Chondrocyte (in vitro differentiated cells): Measurements from ENCODE around the gene ANKRD53. TPM values are rescaled to one million over a fixed set of nuclear protein-coding genes. Genes with fewer than 3 reads are reported as not detected.

Experiments used
- DNase-seq: peaks from one replicate; pipeline ENCODE4 v3.0.0; 2021; ENCODE audit warnings: mixed read lengths, low spot score
- H3K27ac Mint-ChIP-seq: one replicate; pipeline ENCODE4 v1.8.0; 2021; ENCODE audit warnings: mild to moderate bottlenecking, moderate library complexity, mixed read lengths; ENCODE audit not compliant: unreplicated experiment
- H3K27me3 Mint-ChIP-seq: 2 replicates; pipeline ENCODE4 v1.8.0; 2021; ENCODE audit warnings: low read depth, mixed read lengths
- H3K36me3 Mint-ChIP-seq: 2 replicates; pipeline ENCODE4 v1.8.0; 2021; ENCODE audit warnings: low read depth, mixed read lengths
- H3K4me1 Mint-ChIP-seq: 2 replicates; pipeline ENCODE4 v1.8.0; 2021; ENCODE audit warnings: low read depth, mild to moderate bottlenecking, mixed read lengths
- H3K4me3 Mint-ChIP-seq: one replicate; pipeline ENCODE4 v1.8.0; 2021; ENCODE audit warnings: mild to moderate bottlenecking, moderate library complexity, mixed read lengths; ENCODE audit not compliant: unreplicated experiment
- H3K9me3 Mint-ChIP-seq: 2 replicates; pipeline ENCODE4 v1.8.0; 2021; ENCODE audit warnings: low read depth, mixed read lengths
- CTCF ChIP-seq: fragments of 200-600 bp; sonication (generic); IDR thresholded peaks from 2 replicates; pipeline ENCODE4 v1.5.0; 2021; ENCODE audit warnings: antibody characterized with exemption, mild to moderate bottlenecking, moderate library complexity
- total RNA-seq: library from RNA; stranded (reverse); gene quantifications from 3 replicates; pipeline ENCODE4 v1.2.1, GENCODE V29; 2021

ANKRD53 gene
- total RNA-seq, 1 donor from 2014 or later, result 1.8 TPM

GRCh38 chr2:70941701-70942100, 36.7 kb upstream of the ANKRD53 start:
- peaks cover 11% of the 10 kb centered on the region for H3K4me1 Mint-ChIP-seq
- no peak overlapping the region for H3K27ac Mint-ChIP-seq
- no peaks in the 10 kb centered on the region for H3K27me3 Mint-ChIP-seq
- no peaks in the 10 kb centered on the region for H3K9me3 Mint-ChIP-seq
- TF ChIP-seq CTCF, result no peak
- H3K4me3 Mint-ChIP-seq, result no peak overlapping the region
- peak; percentile 48 for DNase-seq
- no peaks in the 10 kb centered on the region for H3K36me3 Mint-ChIP-seq

GRCh38 chr2:70942396-70943204, 35.8 kb upstream of the ANKRD53 start:
- no peak for TF ChIP-seq CTCF
- H3K36me3 Mint-ChIP-seq, result no peaks in the 10 kb centered on the region
- no peaks in the 10 kb centered on the region for H3K9me3 Mint-ChIP-seq
- H3K27me3 Mint-ChIP-seq, result no peaks in the 10 kb centered on the region
- DNase-seq, result no peak
- no peak overlapping the region for H3K4me3 Mint-ChIP-seq
- H3K4me1 Mint-ChIP-seq, result peaks cover 16% of the 10 kb centered on the region
- H3K27ac Mint-ChIP-seq, result no peak overlapping the region

- no peak for TF ChIP-seq CTCF
- no peaks in the 10 kb centered on the region for H3K27me3 Mint-ChIP-seq
- H3K4me1 Mint-ChIP-seq, result peaks cover 23% of the 10 kb centered on the region
- no peaks in the 10 kb centered on the region for H3K9me3 Mint-ChIP-seq
- H3K27ac Mint-ChIP-seq, result no peak overlapping the region
- no peaks in the 10 kb centered on the region for H3K36me3 Mint-ChIP-seq
- peak; percentile 72 for DNase-seq
- H3K4me3 Mint-ChIP-seq, result no peak overlapping the region
Measured at GRCh38 chr2:70943205-70943871, 35.1 kb upstream of the ANKRD53 start.

- no peak for TF ChIP-seq CTCF
- H3K27me3 Mint-ChIP-seq, result no peaks in the 10 kb centered on the region
- H3K4me3 Mint-ChIP-seq, result no peak overlapping the region
- DNase-seq, result peak; percentile 74
- no peak overlapping the region for H3K27ac Mint-ChIP-seq
- H3K9me3 Mint-ChIP-seq, result no peaks in the 10 kb centered on the region
- peaks cover 24% of the 10 kb centered on the region for H3K4me1 Mint-ChIP-seq
- no peaks in the 10 kb centered on the region for H3K36me3 Mint-ChIP-seq
Measured at GRCh38 chr2:70944111-70944690, 34.2 kb upstream of the ANKRD53 start.

GRCh38 chr2:70946832-70947442, 31.5 kb upstream of the ANKRD53 start:
- peaks cover 24% of the 10 kb centered on the region for H3K4me1 Mint-ChIP-seq
- TF ChIP-seq CTCF, result peak; percentile 93

More at GRCh38 chr2:70946832-70947442, 31.5 kb upstream of the ANKRD53 start:
- H3K9me3 Mint-ChIP-seq, result no peaks in the 10 kb centered on the region
- no peak overlapping the region for H3K27ac Mint-ChIP-seq
- no peak overlapping the region for H3K4me3 Mint-ChIP-seq
- no peaks in the 10 kb centered on the region for H3K27me3 Mint-ChIP-seq
- no peaks in the 10 kb centered on the region for H3K36me3 Mint-ChIP-seq
- no peak for DNase-seq
